SKM-1 (cell line): ENCODE results near the gene LSM11.

Experiments
- DNase-seq: peaks from one replicate; lab custom pipeline; 2025; ENCODE audit not compliant: unreplicated experiment; lab: John Stamatoyannopoulos, UW

Gene LSM11

GRCh38 chr5:157767689-157768088 is 24.2 kb downstream of the LSM11 start:
- no peak for DNase-seq

- DNase-seq: no peak
Observed at GRCh38 chr5:157770665-157771064, 27.2 kb downstream of the LSM11 start.

- DNase-seq: no peak
Observed at GRCh38 chr5:157772127-157772526, 28.6 kb downstream of the LSM11 start.

- no peak for DNase-seq
Observed at GRCh38 chr5:157778121-157778805, 34.8 kb downstream of the LSM11 start.

- no peak for DNase-seq
Observed at GRCh38 chr5:157779221-157779620, 35.7 kb downstream of the LSM11 start.

GRCh38 chr5:157785801-157786200 is 42.3 kb downstream of the LSM11 start:
- no peak for DNase-seq

GRCh38 chr5:157793301-157793700 is 49.8 kb downstream of the LSM11 start:
- no peak for DNase-seq

- no peak for DNase-seq
Observed at GRCh38 chr5:157799578-157799977, 56.1 kb downstream of the LSM11 start.

GRCh38 chr5:157800137-157800536 is 56.6 kb downstream of the LSM11 start:
- DNase-seq: no peak

- no peak for DNase-seq
Observed at GRCh38 chr5:157802736-157803135, 59.2 kb downstream of the LSM11 start.

- no peak for DNase-seq
Observed at GRCh38 chr5:157808043-157808442, 64.5 kb downstream of the LSM11 start.
